HEK293T (cell line): ENCODE measurements around the gene SNX32.

Experiments
- ELF4 ChIP-seq: fragments of 450-650 bp; IDR thresholded peaks from 2 replicates; pipeline ENCODE4 v1.6.1; 2017; ENCODE audit warnings: antibody characterized with exemption
- FOXA1 ChIP-seq: fragments of 450-650 bp; IDR thresholded peaks from 2 replicates; pipeline ENCODE4 v1.6.1; 2016; ENCODE audit warnings: mild to moderate bottlenecking
- FOXM1 ChIP-seq: fragments of 450-650 bp; IDR thresholded peaks from 2 replicates; pipeline ENCODE4 v1.6.1; 2017; ENCODE audit warnings: mild to moderate bottlenecking, borderline replicate concordance
- SP1 ChIP-seq: fragments of 450-650 bp; IDR thresholded peaks from 2 replicates; pipeline ENCODE4 v1.6.1; 2017
- SUZ12 ChIP-seq: fragments of 450-650 bp; IDR thresholded peaks from 2 replicates; pipeline ENCODE4 v1.6.1; 2016; ENCODE audit warnings: mild to moderate bottlenecking
- ZNF384 ChIP-seq: fragments of 450-650 bp; IDR thresholded peaks from 2 replicates; pipeline ENCODE4 v1.6.1; 2016

- TF ChIP-seq SUZ12 (no peak), FOXA1 (no peak), FOXM1 (no peak), ZNF384 (no peak), SP1 (no peak), ELF4 (peak; percentile 89)
These were observed 54.5 kb downstream of the SNX32 start, which contains the start of gene FIBP for GRCh38 chr11:65888163-65888814.
